ENCODE results near the gene BCL7B.

The BCL7B gene

DNA sequence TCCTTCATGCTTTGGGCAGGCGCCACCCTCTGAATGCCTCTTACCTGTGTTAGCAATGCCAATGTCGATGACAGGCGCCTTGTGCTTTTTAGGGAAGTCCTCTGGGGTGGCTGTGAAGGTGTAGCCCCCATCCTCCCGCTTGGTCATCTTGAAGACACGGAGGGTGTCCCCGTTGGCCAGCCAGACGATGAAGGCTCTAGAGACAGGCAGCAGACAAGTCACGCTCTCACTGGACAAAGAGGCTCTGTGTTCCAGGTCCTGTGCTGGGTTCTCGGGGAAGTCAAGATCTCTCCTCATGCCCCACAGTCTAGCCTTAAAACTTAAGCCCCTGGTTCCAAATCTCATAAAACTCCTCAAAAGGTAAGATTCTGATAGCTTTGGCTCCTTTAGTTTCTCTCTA lies 15.8 kb upstream of the BCL7B start:
- no peaks in the 10 kb centered on the region for H3K27me3 ChIP-seq (ENCODE audit: insufficient read depth, low read length)
- no peak overlapping the region for H3K23ac ChIP-seq (ENCODE audit: low read length)
- no peak overlapping the region for H3K4ac ChIP-seq (ENCODE audit: low read depth, low read length)
- no peak overlapping the region for H4K91ac ChIP-seq (ENCODE audit: low read depth, low read length)
- no peak overlapping the region for H3K4me2 ChIP-seq (ENCODE audit: low read length)
- H4K12ac ChIP-seq (ENCODE audit: low read depth, low read length) = no peak overlapping the region
- no peak overlapping the region for H4K8ac ChIP-seq (ENCODE audit: low read depth, low read length)
- H3K36me3 ChIP-seq (ENCODE audit: control insufficient read depth in 1 of 2, insufficient read depth in 2 of 2, low read length in 2 of 2) = peaks cover 43 to 52% of the 10 kb centered on the region in 2 experiments
- no peak overlapping the region for H2AFZ ChIP-seq (ENCODE audit: insufficient read depth, low read length, poor library complexity)
- DNase-seq = no peak
- H3K79me1 ChIP-seq (ENCODE audit: low read length) = peaks cover 4% of the 10 kb centered on the region
- no peak overlapping the region for H3K27ac ChIP-seq (ENCODE audit: low read depth, low read length)
- H2BK5ac ChIP-seq (ENCODE audit: low read depth, low read length, poor library complexity) = no peak overlapping the region
- peaks cover 6 to 7% of the 10 kb centered on the region in 2 experiments for H3K4me1 ChIP-seq (ENCODE audit: control insufficient read depth in 1 of 2, insufficient read depth in 2 of 2, low read length in 2 of 2)
- no peak overlapping the region for H2BK12ac ChIP-seq (ENCODE audit: low read length)
- H3K4me3 ChIP-seq (ENCODE audit: low read depth, low read length) = no peak overlapping the region
- H3K79me2 ChIP-seq (ENCODE audit: control insufficient read depth, insufficient read depth, low read length, poor library complexity) = peaks cover 10% of the 10 kb centered on the region
- no CpG with 5 or more reads among the region's 9 CpGs for WGBS (ENCODE audit: extremely low coverage, insufficient coverage, insufficient read length)
- no peak overlapping the region for H3K18ac ChIP-seq (ENCODE audit: low read length)
- H3K14ac ChIP-seq (ENCODE audit: low read length) = no peak overlapping the region
- no peaks in the 10 kb centered on the region for H3K9me3 ChIP-seq (ENCODE audit: insufficient read depth, low read depth, low read length)
- no peak overlapping the region for H2AK5ac ChIP-seq (ENCODE audit: low read length)
- H3K9ac ChIP-seq (ENCODE audit: low read length) = no peak overlapping the region
- H2BK120ac ChIP-seq (ENCODE audit: insufficient read depth, low read length, poor library complexity) = no peak overlapping the region

DNA sequence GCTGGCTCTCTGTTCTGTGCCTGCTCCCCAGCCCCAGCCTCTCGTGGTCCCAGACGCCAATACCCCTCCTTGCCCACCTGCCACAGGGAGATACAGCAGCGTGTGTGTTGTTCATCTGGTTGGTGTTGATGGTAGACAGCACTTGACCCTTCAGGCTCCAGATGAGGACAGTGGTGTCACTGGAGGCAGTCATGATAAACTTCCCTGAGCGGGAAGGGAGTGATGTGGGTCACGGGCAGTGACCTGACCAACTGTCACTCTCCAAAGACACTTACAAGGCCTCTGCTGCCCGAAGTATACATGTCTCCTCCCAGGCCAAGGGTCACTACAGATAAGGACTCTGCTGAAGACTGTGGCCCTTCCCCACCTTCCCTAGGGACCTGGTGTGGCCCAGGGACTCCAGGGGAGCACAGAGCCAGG lies 15.3 kb upstream of the BCL7B start:
- Histone ChIP-seq H3K18ac (ENCODE audit: low read length) (no peak overlapping the region), H3K9me3 (ENCODE audit: insufficient read depth, low read depth, low read length) (no peaks in the 10 kb centered on the region), H4K91ac (ENCODE audit: low read depth, low read length) (no peak overlapping the region), H2AK5ac (ENCODE audit: low read length) (no peak overlapping the region), H3K79me2 (ENCODE audit: control insufficient read depth, insufficient read depth, low read length, poor library complexity) (peaks cover 5% of the 10 kb centered on the region), H2BK120ac (ENCODE audit: insufficient read depth, low read length, poor library complexity) (no peak overlapping the region), H3K4ac (ENCODE audit: low read depth, low read length) (no peak overlapping the region), H3K4me2 (ENCODE audit: low read length) (no peak overlapping the region), H4K8ac (ENCODE audit: low read depth, low read length) (no peak overlapping the region), H3K4me1 (ENCODE audit: control insufficient read depth in 1 of 2, insufficient read depth in 2 of 2, low read length in 2 of 2) (peaks cover 6 to 7% of the 10 kb centered on the region in 2 experiments), H2BK12ac (ENCODE audit: low read length) (no peak overlapping the region), H3K27ac (ENCODE audit: low read depth, low read length) (no peak overlapping the region), H3K4me3 (ENCODE audit: low read depth, low read length) (no peak overlapping the region), H4K12ac (ENCODE audit: low read depth, low read length) (no peak overlapping the region), H3K23ac (ENCODE audit: low read length) (no peak overlapping the region), H3K36me3 (ENCODE audit: control insufficient read depth in 1 of 2, insufficient read depth in 2 of 2, low read length in 2 of 2) (peaks cover 43 to 52% of the 10 kb centered on the region in 2 experiments), H3K14ac (ENCODE audit: low read length) (no peak overlapping the region), H3K79me1 (ENCODE audit: low read length) (no peaks in the 10 kb centered on the region), H2BK5ac (ENCODE audit: low read depth, low read length, poor library complexity) (no peak overlapping the region), H3K9ac (ENCODE audit: low read length) (no peak overlapping the region), H3K27me3 (ENCODE audit: insufficient read depth, low read length) (no peaks in the 10 kb centered on the region), H2AFZ (ENCODE audit: insufficient read depth, low read length, poor library complexity) (no peak overlapping the region)
- no peak for DNase-seq
- no CpG with 5 or more reads among the region's 6 CpGs for WGBS (ENCODE audit: extremely low coverage, insufficient coverage, insufficient read length)

DNA sequence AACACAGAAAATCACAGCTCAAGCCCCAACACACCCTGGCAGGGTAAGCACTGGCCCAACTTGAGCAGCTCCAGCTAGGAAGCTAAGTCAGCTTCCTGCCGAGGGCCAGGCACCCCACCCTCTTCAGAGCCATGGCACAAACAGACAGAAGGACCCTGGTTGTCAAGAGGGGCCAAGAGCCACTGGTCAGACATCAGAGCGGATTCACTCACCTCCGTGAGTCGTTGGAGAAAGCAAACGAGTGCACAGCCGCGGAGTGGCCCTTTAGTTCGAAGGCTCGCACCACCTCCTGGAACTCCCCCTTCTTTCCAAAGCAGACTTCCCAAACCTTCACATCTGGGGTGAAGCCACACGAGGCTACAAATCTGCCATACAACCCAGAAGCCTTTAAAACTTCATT lies 13.5 kb upstream of the BCL7B start:
- H3K9ac ChIP-seq (ENCODE audit: low read length) = no peak overlapping the region
- H3K4me3 ChIP-seq (ENCODE audit: low read depth, low read length) = no peak overlapping the region
- H3K36me3 ChIP-seq (ENCODE audit: control insufficient read depth in 1 of 2, insufficient read depth in 2 of 2, low read length in 2 of 2) = peaks cover 41 to 52% of the 10 kb centered on the region in 2 experiments
- H3K27me3 ChIP-seq (ENCODE audit: insufficient read depth, low read length) = no peaks in the 10 kb centered on the region
- no peak overlapping the region for H4K8ac ChIP-seq (ENCODE audit: low read depth, low read length)
- H3K79me2 ChIP-seq (ENCODE audit: control insufficient read depth, insufficient read depth, low read length, poor library complexity) = no peaks in the 10 kb centered on the region
- H4K91ac ChIP-seq (ENCODE audit: low read depth, low read length) = no peak overlapping the region
- H3K4me1 ChIP-seq (ENCODE audit: control insufficient read depth in 1 of 2, insufficient read depth in 2 of 2, low read length in 2 of 2) = no peaks in the 10 kb centered on the region
- no peak overlapping the region for H3K4me2 ChIP-seq (ENCODE audit: low read length)
- no peaks in the 10 kb centered on the region for H3K79me1 ChIP-seq (ENCODE audit: low read length)
- no peak overlapping the region for H2BK120ac ChIP-seq (ENCODE audit: insufficient read depth, low read length, poor library complexity)
- H2AFZ ChIP-seq (ENCODE audit: insufficient read depth, low read length, poor library complexity) = no peak overlapping the region
- DNase-seq = no peak
- no CpG with 5 or more reads among the region's 10 CpGs for WGBS (ENCODE audit: extremely low coverage, insufficient coverage, insufficient read length)
- H2BK12ac ChIP-seq (ENCODE audit: low read length) = no peak overlapping the region
- H3K18ac ChIP-seq (ENCODE audit: low read length) = no peak overlapping the region
- no peak overlapping the region for H4K12ac ChIP-seq (ENCODE audit: low read depth, low read length)
- H3K4ac ChIP-seq (ENCODE audit: low read depth, low read length) = no peak overlapping the region
- no peaks in the 10 kb centered on the region for H3K9me3 ChIP-seq (ENCODE audit: insufficient read depth, low read depth, low read length)
- no peak overlapping the region for H2BK5ac ChIP-seq (ENCODE audit: low read depth, low read length, poor library complexity)
- H2AK5ac ChIP-seq (ENCODE audit: low read length) = no peak overlapping the region
- no peak overlapping the region for H3K23ac ChIP-seq (ENCODE audit: low read length)
- no peak overlapping the region for H3K14ac ChIP-seq (ENCODE audit: low read length)
- H3K27ac ChIP-seq (ENCODE audit: low read depth, low read length) = no peak overlapping the region

DNA sequence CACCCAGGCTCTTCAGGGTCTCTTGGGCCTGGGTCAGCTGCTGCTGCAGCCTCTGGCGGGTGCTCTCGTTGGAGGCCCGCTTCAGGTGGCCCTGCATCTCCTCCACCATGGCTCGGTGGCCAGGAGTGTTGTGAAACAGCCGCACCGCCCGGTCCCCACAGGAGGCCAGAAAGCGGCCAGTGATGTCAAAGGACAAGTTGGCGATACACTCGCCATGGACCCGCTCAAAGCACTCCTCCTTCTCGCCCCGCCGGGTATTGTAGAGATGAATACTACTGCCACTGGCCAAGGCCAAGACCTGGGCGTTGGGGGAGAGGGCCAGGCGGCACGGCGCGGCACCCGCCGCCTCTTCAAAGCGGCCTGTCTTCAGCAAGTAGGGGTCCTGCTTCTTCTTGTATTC lies 13.0 kb upstream of the BCL7B start:
- H3K4me2 ChIP-seq (ENCODE audit: low read length) = no peak overlapping the region
- no peaks in the 10 kb centered on the region for H3K79me2 ChIP-seq (ENCODE audit: control insufficient read depth, insufficient read depth, low read length, poor library complexity)
- H2BK12ac ChIP-seq (ENCODE audit: low read length) = no peak overlapping the region
- H3K9ac ChIP-seq (ENCODE audit: low read length) = no peak overlapping the region
- H3K9me3 ChIP-seq (ENCODE audit: insufficient read depth, low read depth, low read length) = no peaks in the 10 kb centered on the region
- H4K8ac ChIP-seq (ENCODE audit: low read depth, low read length) = no peak overlapping the region
- no peak overlapping the region for H4K91ac ChIP-seq (ENCODE audit: low read depth, low read length)
- no peak overlapping the region for H4K12ac ChIP-seq (ENCODE audit: low read depth, low read length)
- H3K18ac ChIP-seq (ENCODE audit: low read length) = no peak overlapping the region
- no peak overlapping the region for H2BK120ac ChIP-seq (ENCODE audit: insufficient read depth, low read length, poor library complexity)
- H3K23ac ChIP-seq (ENCODE audit: low read length) = no peak overlapping the region
- H3K36me3 ChIP-seq (ENCODE audit: control insufficient read depth in 1 of 2, insufficient read depth in 2 of 2, low read length in 2 of 2) = peaks cover 40 to 49% of the 10 kb centered on the region in 2 experiments
- H3K79me1 ChIP-seq (ENCODE audit: low read length) = no peaks in the 10 kb centered on the region
- WGBS (ENCODE audit: extremely low coverage, insufficient coverage, insufficient read length) = no CpG with 5 or more reads among the region's 22 CpGs
- no peaks in the 10 kb centered on the region for H3K4me1 ChIP-seq (ENCODE audit: control insufficient read depth in 1 of 2, insufficient read depth in 2 of 2, low read length in 2 of 2)
- no peak overlapping the region for H3K4ac ChIP-seq (ENCODE audit: low read depth, low read length)
- H3K27me3 ChIP-seq (ENCODE audit: insufficient read depth, low read length) = no peaks in the 10 kb centered on the region
- DNase-seq = no peak
- H2BK5ac ChIP-seq (ENCODE audit: low read depth, low read length, poor library complexity) = no peak overlapping the region
- no peak overlapping the region for H3K4me3 ChIP-seq (ENCODE audit: low read depth, low read length)
- H2AK5ac ChIP-seq (ENCODE audit: low read length) = no peak overlapping the region
- no peak overlapping the region for H2AFZ ChIP-seq (ENCODE audit: insufficient read depth, low read length, poor library complexity)
- no peak overlapping the region for H3K27ac ChIP-seq (ENCODE audit: low read depth, low read length)
- no peak overlapping the region for H3K14ac ChIP-seq (ENCODE audit: low read length)

All from trophoblast cell (in vitro differentiated cells and primary cell).